Left renal pelvis (tissue), 4 donors: ENCODE data around the gene LUC7L. TPM values are rescaled to one million over a fixed set of nuclear protein-coding genes. Genes with fewer than 3 reads are reported as not detected.
"Not testable (repeated sequence)": the region's sequence is repeated elsewhere in the genome, so short reads cannot be mapped to it uniquely, and the experiment has no call there.

Experiments
- DNase-seq, 4 donors: peaks; one replicate each; pipeline ENCODE4 v3.0.0-alpha.2; 2013; ENCODE audit warnings: low read depth in 4 of 4, low spot score in 3 of 4
- polyA plus RNA-seq, 4 donors: library from polyadenylated mRNA; unstranded; fragments of 120-200 nt; gene quantifications; one replicate each; pipeline ENCODE4 v1.2.1, GENCODE V29; 2013; ENCODE audit not compliant: insufficient read length in 4 of 4

LUC7L gene
- polyA plus RNA-seq, 4 donors: 96.7 to 167 (median 125) TPM

DNA sequence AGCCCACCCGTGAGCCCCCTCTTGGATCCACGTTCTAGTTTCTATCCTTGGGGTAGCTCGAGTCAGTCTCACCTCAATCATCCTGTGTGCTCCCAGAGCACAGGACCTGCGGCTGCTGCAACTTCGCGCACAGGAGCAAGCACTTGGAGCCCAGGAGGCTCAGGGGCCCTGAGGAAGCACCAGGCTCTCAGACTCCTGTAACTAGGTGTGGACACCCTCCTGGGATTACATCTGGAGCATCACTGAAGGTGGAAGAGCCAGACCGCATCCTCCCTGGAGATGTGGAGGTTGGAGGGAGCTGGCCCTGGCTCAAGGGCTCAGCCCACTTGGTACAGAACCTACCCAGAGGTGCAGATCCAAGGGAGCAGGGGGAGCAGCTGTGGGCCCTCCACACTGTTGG, 46.2 kb downstream of the LUC7L start:
- no peak for DNase-seq

GRCh38 chr16:181565-182021, 47.7 kb downstream of the LUC7L start:
- no peak for DNase-seq

DNA sequence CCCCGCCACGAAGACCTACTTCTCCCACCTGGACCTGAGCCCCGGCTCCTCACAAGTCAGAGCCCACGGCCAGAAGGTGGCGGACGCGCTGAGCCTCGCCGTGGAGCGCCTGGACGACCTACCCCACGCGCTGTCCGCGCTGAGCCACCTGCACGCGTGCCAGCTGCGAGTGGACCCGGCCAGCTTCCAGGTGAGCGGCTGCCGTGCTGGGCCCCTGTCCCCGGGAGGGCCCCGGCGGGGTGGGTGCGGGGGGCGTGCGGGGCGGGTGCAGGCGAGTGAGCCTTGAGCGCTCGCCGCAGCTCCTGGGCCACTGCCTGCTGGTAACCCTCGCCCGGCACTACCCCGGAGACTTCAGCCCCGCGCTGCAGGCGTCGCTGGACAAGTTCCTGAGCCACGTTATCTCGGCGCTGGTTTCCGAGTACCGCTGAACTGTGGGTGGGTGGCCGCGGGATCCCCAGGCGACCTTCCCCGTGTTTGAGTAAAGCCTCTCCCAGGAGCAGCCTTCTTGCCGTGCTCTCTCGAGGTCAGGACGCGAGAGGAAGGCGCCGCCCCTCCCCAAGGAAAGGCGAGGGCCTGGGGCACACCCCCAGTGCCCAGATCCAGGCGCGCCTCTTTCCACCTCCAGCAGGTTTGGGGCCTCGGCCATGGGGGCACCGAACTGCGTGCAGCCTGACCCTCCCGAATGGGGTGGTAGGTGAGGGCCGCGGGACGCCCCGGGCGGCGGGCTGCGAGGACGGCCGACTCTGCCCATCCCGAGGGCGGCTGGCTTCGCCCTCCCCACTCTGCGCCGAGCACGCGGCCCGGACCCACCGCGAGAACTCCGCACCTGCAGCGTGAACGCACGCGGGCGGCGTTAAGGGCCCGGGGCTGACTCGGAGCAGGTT, 48.3 kb downstream of the LUC7L start:
- peak in 1 of 4 donors; percentile 27 for DNase-seq

DNA sequence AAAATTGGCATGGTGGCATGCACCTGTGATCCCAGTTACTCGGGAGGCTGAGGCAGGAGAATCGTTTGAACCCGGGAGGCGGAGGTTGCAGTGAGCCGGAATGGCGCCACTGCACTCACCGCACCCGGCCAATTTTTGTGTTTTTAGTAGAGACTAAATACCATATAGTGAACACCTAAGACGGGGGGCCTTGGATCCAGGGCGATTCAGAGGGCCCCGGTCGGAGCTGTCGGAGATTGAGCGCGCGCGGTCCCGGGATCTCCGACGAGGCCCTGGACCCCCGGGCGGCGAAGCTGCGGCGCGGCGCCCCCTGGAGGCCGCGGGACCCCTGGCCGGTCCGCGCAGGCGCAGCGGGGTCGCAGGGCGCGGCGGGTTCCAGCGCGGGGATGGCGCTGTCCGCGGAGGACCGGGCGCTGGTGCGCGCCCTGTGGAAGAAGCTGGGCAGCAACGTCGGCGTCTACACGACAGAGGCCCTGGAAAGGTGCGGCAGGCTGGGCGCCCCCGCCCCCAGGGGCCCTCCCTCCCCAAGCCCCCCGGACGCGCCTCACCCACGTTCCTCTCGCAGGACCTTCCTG, 49.1 kb downstream of the LUC7L start, which contains the start of gene HBQ1:
TSS of gene HBQ1 (plus strand) at position 359 of the 575 bp plus-strand sequence. CDS start at position 387, 28 bp downstream.
- DNase-seq: no peak

GRCh38 chr16:179211-180092, 49.8 kb downstream of the LUC7L start:
- no peak for DNase-seq

- DNase-seq: no peak
These were observed 50.6 kb downstream of the LUC7L start for GRCh38 chr16:178668-179015.

DNA sequence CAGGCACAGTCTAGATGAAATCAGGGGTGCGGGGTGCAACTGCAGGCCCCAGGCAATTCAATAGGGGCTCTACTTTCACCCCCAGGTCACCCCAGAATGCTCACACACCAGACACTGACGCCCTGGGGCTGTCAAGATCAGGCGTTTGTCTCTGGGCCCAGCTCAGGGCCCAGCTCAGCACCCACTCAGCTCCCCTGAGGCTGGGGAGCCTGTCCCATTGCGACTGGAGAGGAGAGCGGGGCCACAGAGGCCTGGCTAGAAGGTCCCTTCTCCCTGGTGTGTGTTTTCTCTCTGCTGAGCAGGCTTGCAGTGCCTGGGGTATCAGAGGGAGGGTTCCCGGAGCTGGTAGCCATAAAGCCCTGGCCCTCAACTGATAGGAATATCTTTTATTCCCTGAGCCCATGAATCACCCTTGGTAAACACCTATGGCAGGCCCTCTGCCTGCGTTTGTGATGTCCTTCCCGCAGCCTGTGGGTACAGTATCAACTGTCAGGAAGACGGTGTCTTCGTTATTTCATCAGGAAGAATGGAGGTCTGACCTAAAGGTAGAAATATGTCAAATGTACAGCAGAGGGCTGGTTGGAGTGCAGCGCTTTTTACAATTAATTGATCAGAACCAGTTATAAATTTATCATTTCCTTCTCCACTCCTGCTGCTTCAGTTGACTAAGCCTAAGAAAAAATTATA, 51.1 kb downstream of the LUC7L start:
- DNase-seq: no peak

GRCh38 chr16:177394-177822, 51.8 kb downstream of the LUC7L start:
- no peak for DNase-seq

GRCh38 chr16:176477-177382, 52.5 kb downstream of the LUC7L start, which contains the start of gene HBA1:
Gene HBA1, plus strand, starts transcription at chr16:176680. Its CDS starts 37 bp downstream, at chr16:176717.
- DNase-seq: not testable (repeated sequence)

DNA sequence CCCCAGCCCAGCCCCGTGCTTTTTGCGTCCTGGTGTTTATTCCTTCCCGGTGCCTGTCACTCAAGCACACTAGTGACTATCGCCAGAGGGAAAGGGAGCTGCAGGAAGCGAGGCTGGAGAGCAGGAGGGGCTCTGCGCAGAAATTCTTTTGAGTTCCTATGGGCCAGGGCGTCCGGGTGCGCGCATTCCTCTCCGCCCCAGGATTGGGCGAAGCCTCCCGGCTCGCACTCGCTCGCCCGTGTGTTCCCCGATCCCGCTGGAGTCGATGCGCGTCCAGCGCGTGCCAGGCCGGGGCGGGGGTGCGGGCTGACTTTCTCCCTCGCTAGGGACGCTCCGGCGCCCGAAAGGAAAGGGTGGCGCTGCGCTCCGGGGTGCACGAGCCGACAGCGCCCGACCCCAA, 53.2 kb downstream of the LUC7L start:
- DNase-seq: not testable (repeated sequence)

- no peak for DNase-seq
These were observed 54.0 kb downstream of the LUC7L start for GRCh38 chr16:175011-175949.

GRCh38 chr16:173928-174769, 55.1 kb downstream of the LUC7L start:
- not testable (repeated sequence) for DNase-seq

DNA sequence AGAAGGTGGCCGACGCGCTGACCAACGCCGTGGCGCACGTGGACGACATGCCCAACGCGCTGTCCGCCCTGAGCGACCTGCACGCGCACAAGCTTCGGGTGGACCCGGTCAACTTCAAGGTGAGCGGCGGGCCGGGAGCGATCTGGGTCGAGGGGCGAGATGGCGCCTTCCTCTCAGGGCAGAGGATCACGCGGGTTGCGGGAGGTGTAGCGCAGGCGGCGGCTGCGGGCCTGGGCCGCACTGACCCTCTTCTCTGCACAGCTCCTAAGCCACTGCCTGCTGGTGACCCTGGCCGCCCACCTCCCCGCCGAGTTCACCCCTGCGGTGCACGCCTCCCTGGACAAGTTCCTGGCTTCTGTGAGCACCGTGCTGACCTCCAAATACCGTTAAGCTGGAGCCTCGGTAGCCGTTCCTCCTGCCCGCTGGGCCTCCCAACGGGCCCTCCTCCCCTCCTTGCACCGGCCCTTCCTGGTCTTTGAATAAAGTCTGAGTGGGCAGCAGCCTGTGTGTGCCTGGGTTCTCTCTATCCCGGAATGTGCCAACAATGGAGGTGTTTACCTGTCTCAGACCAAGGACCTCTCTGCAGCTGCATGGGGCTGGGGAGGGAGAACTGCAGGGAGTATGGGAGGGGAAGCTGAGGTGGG, 55.9 kb downstream of the LUC7L start:
- DNase-seq: not testable (repeated sequence)

DNA sequence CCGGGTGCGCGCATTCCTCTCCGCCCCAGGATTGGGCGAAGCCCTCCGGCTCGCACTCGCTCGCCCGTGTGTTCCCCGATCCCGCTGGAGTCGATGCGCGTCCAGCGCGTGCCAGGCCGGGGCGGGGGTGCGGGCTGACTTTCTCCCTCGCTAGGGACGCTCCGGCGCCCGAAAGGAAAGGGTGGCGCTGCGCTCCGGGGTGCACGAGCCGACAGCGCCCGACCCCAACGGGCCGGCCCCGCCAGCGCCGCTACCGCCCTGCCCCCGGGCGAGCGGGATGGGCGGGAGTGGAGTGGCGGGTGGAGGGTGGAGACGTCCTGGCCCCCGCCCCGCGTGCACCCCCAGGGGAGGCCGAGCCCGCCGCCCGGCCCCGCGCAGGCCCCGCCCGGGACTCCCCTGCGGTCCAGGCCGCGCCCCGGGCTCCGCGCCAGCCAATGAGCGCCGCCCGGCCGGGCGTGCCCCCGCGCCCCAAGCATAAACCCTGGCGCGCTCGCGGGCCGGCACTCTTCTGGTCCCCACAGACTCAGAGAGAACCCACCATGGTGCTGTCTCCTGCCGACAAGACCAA, 56.8 kb downstream of the LUC7L start, which contains the start of gene HBA2:
TSS of gene HBA2 (plus strand) at position 503 of the 568 bp plus-strand sequence. CDS start at position 540, 37 bp downstream.
- not testable (repeated sequence) for DNase-seq

- DNase-seq: no peak
These were observed 58.5 kb downstream of the LUC7L start for GRCh38 chr16:170788-171187.

DNA sequence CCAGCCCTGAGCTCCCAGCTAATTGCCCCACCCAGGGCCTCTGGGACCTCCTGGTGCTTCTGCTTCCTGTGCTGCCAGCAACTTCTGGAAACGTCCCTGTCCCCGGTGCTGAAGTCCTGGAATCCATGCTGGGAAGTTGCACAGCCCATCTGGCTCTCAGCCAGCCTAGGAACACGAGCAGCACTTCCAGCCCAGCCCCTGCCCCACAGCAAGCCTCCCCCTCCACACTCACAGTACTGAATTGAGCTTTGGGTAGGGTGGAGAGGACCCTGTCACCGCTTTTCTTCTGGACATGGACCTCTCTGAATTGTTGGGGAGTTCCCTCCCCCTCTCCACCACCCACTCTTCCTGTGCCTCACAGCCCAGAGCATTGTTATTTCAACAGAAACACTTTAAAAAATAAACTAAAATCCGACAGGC, 59.2 kb downstream of the LUC7L start:
- DNase-seq: not testable (repeated sequence)
